Measurements from ENCODE around the gene ZNF205. TPM values are rescaled to one million over a fixed set of nuclear protein-coding genes. Genes with fewer than 3 reads are reported as not detected.

The ZNF205 gene
- total and polyA plus RNA-seq, 2 of the 13 experiments (the other 11 are each of a cell fraction or from before 2014, with no cell fraction given) = 5.8 to 10.2 TPM

GRCh38 chr16:3158510-3159314, 46.3 kb downstream of the ZNF205 start (continued):
- TF ChIP-seq NFAT5 (CRISPR knock-in tag; IDR thresholded peaks at IDR 0.05) (no peak), TOPORS (CRISPR knock-in tag; IDR thresholded peaks at IDR 0.05) (no peak), KLF16 (CRISPR knock-in tag; IDR thresholded peaks at IDR 0.05) (peak in 1 of 2 experiments; percentile 24; a peak in 1 of 4 replicates), ZNF746 (CRISPR knock-in tag; IDR thresholded peaks at IDR 0.05) (no peak; the same call in 1 of the 2 replicates), HNF1A (IDR thresholded peaks at IDR 0.05; ENCODE audit: low read depth) (no peak), HNF1A (CRISPR knock-in tag; IDR thresholded peaks at IDR 0.05; ENCODE audit: borderline replicate concordance) (no peak; the same call in 1 of the 2 replicates), EHMT2 (IDR thresholded peaks at IDR 0.05; ENCODE audit: borderline replicate concordance, low read depth, low read length) (no peak), ZNF543 (CRISPR knock-in tag; IDR thresholded peaks at IDR 0.05) (peak; percentile 45; the same call in 1 of the 2 replicates), ZNF564 (CRISPR knock-in tag; IDR thresholded peaks at IDR 0.05) (0 out of 2 replicates have a peak, but pooled peaks have one; percentile 80), HDAC2 (CRISPR knock-in tag; IDR thresholded peaks at IDR 0.05) (peak; percentile 50), ZNF383 (CRISPR knock-in tag; IDR thresholded peaks at IDR 0.05; ENCODE audit: borderline replicate concordance) (no peak), ZNF773 (CRISPR knock-in tag; IDR thresholded peaks at IDR 0.05; ENCODE audit: borderline replicate concordance) (no peak)
- TF ChIP-seq, protein P1, sequence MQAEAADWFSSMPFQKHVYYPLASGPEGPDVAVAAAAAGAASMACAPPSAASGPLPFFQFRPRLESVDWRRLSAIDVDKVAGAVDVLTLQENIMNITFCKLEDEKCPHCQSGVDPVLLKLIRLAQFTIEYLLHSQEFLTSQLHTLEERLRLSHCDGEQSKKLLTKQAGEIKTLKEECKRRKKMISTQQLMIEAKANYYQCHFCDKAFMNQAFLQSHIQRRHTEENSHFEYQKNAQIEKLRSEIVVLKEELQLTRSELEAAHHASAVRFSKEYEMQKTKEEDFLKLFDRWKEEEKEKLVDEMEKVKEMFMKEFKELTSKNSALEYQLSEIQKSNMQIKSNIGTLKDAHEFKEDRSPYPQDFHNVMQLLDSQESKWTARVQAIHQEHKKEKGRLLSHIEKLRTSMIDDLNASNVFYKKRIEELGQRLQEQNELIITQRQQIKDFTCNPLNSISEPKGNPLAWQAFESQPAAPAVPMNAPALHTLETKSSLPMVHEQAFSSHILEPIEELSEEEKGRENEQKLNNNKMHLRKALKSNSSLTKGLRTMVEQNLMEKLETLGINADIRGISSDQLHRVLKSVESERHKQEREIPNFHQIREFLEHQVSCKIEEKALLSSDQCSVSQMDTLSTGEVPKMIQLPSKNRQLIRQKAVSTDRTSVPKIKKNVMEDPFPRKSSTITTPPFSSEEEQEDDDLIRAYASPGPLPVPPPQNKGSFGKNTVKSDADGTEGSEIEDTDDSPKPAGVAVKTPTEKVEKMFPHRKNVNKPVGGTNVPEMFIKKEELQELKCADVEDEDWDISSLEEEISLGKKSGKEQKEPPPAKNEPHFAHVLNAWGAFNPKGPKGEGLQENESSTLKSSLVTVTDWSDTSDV (CRISPR knock-in tag; IDR thresholded peaks at IDR 0.05) = no peak
- TF ChIP-seq, protein P2, sequence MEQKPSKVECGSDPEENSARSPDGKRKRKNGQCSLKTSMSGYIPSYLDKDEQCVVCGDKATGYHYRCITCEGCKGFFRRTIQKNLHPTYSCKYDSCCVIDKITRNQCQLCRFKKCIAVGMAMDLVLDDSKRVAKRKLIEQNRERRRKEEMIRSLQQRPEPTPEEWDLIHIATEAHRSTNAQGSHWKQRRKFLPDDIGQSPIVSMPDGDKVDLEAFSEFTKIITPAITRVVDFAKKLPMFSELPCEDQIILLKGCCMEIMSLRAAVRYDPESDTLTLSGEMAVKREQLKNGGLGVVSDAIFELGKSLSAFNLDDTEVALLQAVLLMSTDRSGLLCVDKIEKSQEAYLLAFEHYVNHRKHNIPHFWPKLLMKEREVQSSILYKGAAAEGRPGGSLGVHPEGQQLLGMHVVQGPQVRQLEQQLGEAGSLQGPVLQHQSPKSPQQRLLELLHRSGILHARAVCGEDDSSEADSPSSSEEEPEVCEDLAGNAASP (CRISPR knock-in tag; IDR thresholded peaks at IDR 0.05; ENCODE audit: borderline replicate concordance) = 0 out of 2 replicates have a peak, but pooled peaks have one; percentile 12

Data from HepG2 (cell line).